Mucosa of stomach (tissue), 1 donor: Measurements from ENCODE around the gene SLC12A8.

Source experiments
- H3K27me3 ChIP-seq: one replicate; pipeline ENCODE4 v1.7.0; 2013; ENCODE audit warnings: mild to moderate bottlenecking, low read length; ENCODE audit not compliant: control insufficient read depth, insufficient read depth
- H3K36me3 ChIP-seq: one replicate; pipeline ENCODE4 v1.7.0; 2013; ENCODE audit warnings: low read length; ENCODE audit not compliant: control insufficient read depth, insufficient read depth
- H3K4me1 ChIP-seq: one replicate; pipeline ENCODE4 v1.7.0; 2013; ENCODE audit warnings: mild to moderate bottlenecking, low read length; ENCODE audit not compliant: control insufficient read depth, insufficient read depth
- H3K4me3 ChIP-seq: one replicate; pipeline ENCODE4 v1.7.0; 2013; ENCODE audit warnings: low read length
- H3K9ac ChIP-seq: one replicate; pipeline ENCODE4 v1.7.0; 2013; ENCODE audit warnings: mild to moderate bottlenecking, low read length, moderate library complexity
- H3K9me3 ChIP-seq: one replicate; pipeline ENCODE4 v1.7.0; 2013; ENCODE audit warnings: mild to moderate bottlenecking, low read length, moderate library complexity; ENCODE audit not compliant: control insufficient read depth
- donor health status: Pancreatic carcinoma.

SLC12A8 gene

DNA sequence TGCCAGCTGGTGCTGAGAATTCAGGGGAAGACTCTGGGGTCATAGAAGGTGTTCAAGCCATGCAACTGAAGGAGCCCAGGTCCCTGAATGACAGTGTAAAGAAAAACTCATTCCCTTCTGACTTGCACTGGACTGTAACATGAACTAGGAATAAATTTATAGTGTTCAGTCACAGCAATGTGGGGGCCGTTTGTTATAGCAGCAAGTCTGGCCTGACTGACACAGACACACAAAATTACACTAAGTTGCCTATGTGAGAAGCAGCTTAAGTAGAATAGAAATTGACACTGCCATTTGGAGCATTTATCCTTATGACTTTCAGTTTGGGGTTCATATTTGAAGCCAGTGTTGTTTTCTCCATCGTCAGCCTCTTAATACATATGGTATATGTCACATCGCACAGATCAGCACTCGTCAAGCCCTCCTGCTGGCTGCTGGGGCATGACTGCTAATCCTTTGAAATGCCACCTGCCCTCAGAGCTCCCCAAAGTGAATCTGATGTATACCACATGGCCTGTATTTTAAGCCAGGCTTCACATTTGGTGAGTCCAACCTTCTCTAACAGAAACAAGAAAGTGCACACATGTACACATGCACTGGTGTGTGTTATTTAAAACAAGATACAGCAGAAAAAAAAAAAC is 139.7 kb downstream of the SLC12A8 start:
- Histone ChIP-seq H3K9me3 (no peaks in the 10 kb centered on the region), H3K27me3 (no peaks in the 10 kb centered on the region), H3K4me3 (no peak overlapping the region), H3K36me3 (no peaks in the 10 kb centered on the region), H3K4me1 (no peaks in the 10 kb centered on the region), H3K9ac (no peak overlapping the region)

DNA sequence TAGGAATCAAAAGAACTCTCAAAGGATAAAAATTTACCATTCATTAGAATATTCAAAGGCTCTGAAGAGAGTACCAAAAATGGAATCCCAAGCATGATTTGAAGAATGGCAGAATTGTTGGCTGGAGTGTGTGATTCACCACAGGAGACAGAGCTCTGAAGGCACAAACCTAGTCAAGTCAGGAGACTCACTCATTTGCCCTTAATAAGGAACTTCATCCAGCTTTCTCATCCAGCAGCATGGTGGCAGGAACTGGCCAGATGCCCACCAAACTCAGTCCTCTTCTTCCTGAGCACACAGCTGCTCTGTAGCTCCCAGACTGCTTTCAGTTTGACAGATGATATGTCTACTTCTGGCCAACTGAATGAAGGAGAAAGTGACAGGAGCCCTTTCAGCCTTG is 140.2 kb downstream of the SLC12A8 start:
- Histone ChIP-seq H3K9ac (no peak overlapping the region), H3K9me3 (no peaks in the 10 kb centered on the region), H3K27me3 (no peaks in the 10 kb centered on the region), H3K36me3 (no peaks in the 10 kb centered on the region), H3K4me1 (no peaks in the 10 kb centered on the region), H3K4me3 (no peak overlapping the region)

DNA sequence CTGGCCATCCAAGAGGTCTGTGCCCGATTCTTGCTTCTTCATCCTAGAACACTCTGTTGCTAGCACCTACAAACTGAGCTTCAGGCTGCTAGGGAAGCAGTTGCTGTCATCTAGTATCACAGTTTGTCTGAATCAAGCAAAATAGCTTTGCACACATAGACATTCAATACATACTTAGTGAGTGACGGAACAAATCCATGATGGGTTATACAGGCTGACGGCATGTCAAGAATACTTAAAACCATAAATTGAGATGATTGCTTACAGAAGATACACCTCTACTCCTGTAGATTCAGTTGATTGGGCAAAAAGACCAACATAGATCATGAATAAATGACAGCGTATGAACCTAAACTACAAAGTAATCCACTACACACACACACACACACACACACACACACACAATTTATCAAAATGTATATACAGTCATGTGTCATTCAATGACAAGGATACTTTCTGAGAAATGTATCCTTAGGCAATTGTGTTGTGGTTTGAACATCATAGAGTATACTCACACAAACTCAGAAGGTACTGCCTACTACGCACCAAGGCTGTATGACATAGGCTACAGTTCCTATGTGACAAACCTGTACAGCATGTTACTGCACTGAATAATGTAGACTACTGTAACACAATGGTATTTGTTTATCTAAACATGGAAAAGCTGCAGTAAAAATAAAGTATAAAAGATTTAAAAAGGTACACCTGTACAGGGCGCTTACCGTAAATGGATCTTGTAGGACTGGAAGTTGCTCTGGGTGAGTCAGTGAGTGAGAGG is 142.4 kb downstream of the SLC12A8 start:
- Histone ChIP-seq H3K4me3 (no peak overlapping the region), H3K9me3 (no peaks in the 10 kb centered on the region), H3K27me3 (no peaks in the 10 kb centered on the region), H3K9ac (no peak overlapping the region), H3K36me3 (no peaks in the 10 kb centered on the region), H3K4me1 (no peaks in the 10 kb centered on the region)

DNA sequence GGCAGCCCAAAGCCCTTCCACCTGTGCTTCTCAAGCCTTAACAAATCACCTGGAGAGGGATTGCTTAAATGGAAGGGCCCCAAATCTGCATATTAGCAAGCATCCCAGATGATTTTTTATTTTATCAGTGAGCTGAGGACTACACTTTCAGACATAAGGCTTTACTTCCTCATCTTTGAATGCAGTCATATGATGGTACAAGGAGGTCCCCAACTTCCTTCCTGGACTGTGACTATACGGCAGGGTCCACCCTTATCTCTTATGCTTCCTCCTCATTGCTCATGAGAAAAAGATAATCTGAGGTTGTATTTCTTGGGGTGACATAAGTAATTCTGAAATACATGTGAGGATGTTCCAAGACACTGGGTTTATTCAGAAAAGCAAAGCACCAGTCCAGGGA is 143.1 kb downstream of the SLC12A8 start:
- Histone ChIP-seq H3K4me1 (no peaks in the 10 kb centered on the region), H3K27me3 (no peaks in the 10 kb centered on the region), H3K9me3 (no peaks in the 10 kb centered on the region), H3K4me3 (no peak overlapping the region), H3K9ac (no peak overlapping the region), H3K36me3 (no peaks in the 10 kb centered on the region)

DNA sequence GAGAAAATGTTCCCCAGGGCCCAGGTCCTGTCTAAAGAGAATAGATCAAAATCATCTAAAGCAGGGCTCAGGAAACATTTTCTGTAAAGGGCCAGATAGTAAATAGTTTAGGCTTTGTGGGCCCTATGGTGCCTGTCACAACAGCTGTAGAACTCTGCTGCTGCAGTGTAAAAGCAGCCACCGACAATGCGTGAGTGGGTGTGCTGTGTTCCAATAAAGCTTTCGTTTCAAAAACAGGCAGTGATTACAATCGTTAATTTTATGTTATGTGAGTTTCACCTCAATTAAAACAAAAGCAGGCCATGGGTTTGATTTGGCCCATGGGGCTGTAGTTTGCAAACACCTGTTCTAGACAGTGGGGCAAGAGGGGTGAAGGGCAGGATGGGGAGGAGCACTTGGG is 144.3 kb downstream of the SLC12A8 start:
- Histone ChIP-seq H3K4me1 (peaks cover 3% of the 10 kb centered on the region), H3K9me3 (no peaks in the 10 kb centered on the region), H3K9ac (no peak overlapping the region), H3K27me3 (no peaks in the 10 kb centered on the region), H3K36me3 (no peaks in the 10 kb centered on the region), H3K4me3 (no peak overlapping the region)

DNA sequence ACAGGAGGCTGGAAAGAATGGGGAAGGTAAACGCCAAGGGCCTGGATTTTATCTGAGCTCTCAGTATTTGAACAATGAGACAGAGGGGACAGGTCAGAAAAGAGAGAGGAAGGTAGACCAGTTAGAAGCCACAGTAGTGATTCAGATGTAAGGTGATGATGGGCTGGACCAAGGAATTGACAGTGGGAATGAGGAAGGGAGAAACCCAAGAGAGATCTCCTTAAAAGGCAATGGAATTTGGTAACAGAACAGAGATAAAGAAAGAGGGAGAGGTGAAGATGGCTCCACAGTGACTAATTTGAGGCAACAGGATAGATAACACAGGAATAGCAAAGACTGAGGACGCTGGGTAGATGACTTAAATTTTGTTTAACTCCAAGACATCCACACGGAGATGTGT is 145.3 kb downstream of the SLC12A8 start:
- no peaks in the 10 kb centered on the region for H3K27me3 ChIP-seq
- H3K9me3 ChIP-seq, result no peaks in the 10 kb centered on the region
- peaks cover 13% of the 10 kb centered on the region for H3K4me1 ChIP-seq
- H3K9ac ChIP-seq, result no peak overlapping the region
- no peak overlapping the region for H3K4me3 ChIP-seq
- no peaks in the 10 kb centered on the region for H3K36me3 ChIP-seq

DNA sequence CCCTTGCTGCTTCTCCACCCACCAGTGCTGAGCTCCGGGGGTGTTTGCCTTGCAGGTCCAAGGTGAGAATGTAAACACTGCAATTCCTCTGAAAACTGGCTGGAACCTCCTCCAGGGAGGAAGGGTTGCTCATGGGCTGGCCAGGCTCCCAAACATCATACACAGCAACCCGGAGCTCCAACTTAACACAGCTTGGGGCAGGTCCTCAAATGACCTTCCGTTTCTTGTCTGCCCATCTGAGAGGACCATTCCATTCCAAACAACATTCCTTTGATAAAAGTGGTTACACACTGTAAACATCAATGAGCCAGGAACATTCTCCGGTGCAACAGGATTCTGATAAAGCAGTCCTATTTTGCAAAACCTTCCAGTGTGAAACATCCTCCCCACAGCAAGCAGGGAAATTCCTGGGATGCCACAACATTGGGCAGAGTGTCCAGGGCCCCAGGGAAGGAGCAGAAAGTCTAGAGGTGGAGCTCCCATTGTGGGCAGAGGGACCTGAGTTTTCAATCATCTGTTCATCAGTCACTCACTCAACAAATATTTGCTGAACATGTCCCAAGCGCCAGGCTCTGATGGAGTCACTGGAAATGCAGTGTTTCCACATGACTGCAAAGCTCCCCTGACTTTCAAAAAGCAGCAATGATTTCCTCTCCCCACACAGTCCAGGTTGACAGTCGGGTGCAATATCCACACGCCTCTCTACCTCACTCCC is 149.5 kb downstream of the SLC12A8 start:
- no peaks in the 10 kb centered on the region for H3K9me3 ChIP-seq
- peaks cover 4% of the 10 kb centered on the region for H3K27me3 ChIP-seq
- H3K36me3 ChIP-seq, result no peaks in the 10 kb centered on the region
- H3K4me3 ChIP-seq, result no peak overlapping the region
- H3K4me1 ChIP-seq, result peaks cover 13% of the 10 kb centered on the region
- H3K9ac ChIP-seq, result no peak overlapping the region

DNA sequence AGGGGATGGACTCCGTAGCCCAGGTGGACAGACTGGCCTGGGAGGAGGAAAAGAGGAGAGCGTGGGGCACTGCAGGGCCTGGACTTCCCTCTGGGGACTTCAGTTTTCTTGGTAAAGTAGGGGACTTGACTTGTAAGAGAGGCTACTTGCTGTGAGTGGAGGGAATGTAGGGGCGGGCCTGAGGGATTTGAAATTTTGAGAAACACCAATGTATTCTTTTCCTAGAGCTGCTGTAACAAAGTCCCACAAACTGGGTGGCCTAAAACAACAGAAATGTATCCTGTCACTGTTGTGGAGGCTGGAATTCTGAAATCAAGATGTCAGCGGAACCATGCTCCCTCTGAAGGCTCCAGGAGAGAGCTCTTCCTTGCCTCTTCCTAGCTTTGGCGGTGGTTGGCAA is 150.9 kb downstream of the SLC12A8 start:
- no peak overlapping the region for H3K9ac ChIP-seq
- H3K4me1 ChIP-seq, result peaks cover 13% of the 10 kb centered on the region
- H3K4me3 ChIP-seq, result no peak overlapping the region

DNA sequence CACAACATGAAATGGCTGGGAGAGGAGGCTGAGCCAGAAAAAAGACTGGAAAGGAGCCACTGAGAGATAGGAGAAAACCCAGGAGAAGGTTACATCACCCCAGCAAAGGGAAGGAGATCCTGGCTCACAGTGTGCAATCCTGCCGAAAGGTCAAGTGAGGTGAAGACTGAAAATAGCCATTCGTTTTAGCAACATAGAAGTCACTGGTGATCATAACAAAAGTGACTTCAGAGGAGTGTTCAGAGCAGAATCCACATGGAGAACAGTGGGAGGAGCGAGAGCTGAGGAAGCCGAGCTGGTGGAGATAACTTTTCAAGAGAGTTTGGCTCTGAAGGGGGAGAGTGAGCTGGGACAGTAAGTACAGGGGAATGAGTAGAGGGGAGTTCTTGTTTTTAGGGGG is 151.4 kb downstream of the SLC12A8 start:
- Histone ChIP-seq H3K9ac (no peak overlapping the region), H3K36me3 (no peaks in the 10 kb centered on the region), H3K4me1 (peaks cover 17% of the 10 kb centered on the region), H3K9me3 (no peaks in the 10 kb centered on the region), H3K27me3 (peaks cover 4% of the 10 kb centered on the region), H3K4me3 (no peak overlapping the region)

More for the DNA sequence above, 150.9 kb downstream of the SLC12A8 start:
- no peaks in the 10 kb centered on the region for H3K36me3 ChIP-seq
- peaks cover 4% of the 10 kb centered on the region for H3K27me3 ChIP-seq
- no peaks in the 10 kb centered on the region for H3K9me3 ChIP-seq

DNA sequence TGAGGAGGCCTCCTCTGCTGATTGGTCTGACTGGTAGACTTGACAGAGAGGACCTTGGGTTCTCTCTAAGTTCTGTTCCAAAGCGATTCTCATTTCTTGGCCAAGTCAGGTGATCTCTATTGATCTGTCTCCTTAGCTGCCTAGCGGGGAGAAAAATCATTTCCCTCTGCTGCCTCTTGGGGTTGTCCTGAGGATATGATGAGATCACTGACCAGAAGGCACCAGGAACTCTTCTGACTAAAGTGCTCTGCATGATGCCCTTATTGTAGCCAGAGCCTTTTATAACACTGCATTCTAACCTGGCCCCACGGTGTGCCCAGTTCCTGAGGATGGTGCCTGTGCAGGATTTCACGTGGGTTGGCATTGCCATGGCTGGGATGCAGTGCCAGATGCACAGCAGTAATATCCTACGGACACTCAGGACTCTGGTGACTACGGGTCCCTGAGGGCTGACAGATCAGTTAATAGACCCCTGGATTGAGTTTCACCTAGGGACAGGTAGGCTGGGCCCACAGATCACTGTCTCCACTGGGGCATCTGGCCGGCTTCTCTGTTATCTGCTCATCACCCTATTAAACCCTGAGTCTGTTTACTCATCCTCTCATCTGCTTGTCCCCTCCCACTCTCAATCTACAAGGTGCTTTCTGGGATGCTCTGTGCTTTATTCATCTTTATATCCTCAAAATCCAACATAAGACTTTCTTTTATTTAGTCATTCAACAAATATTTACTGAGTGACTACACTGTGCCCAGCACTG is 152.9 kb downstream of the SLC12A8 start:
- no peak overlapping the region for H3K4me3 ChIP-seq
- no peaks in the 10 kb centered on the region for H3K9me3 ChIP-seq
- no peaks in the 10 kb centered on the region for H3K36me3 ChIP-seq
- peaks cover 25% of the 10 kb centered on the region for H3K4me1 ChIP-seq
- H3K9ac ChIP-seq, result no peak overlapping the region
- H3K27me3 ChIP-seq, result peaks cover 4% of the 10 kb centered on the region

DNA sequence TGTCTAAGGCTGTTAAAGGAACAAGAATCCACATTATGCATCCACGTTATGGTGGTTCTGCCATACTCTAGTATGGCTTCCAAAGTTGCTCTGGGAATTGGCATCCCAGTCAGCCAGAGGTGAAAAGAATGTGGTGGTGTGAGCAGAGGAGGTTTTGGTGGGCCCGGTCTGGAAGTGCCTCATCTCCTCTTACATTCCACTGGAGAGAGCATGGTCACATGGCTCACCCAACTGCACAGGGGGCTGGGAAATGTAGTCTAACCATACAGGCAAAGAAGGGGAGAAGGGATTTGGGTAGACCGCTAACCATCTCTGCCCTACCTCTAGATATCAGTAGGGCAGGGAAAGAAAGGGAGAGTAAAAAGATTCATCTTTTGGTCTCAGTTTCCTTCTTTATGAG is 153.6 kb downstream of the SLC12A8 start:
- H3K9me3 ChIP-seq, result no peaks in the 10 kb centered on the region
- H3K4me1 ChIP-seq, result peaks cover 25% of the 10 kb centered on the region
- H3K27me3 ChIP-seq, result peaks cover 4% of the 10 kb centered on the region
- no peak overlapping the region for H3K9ac ChIP-seq
- H3K36me3 ChIP-seq, result no peaks in the 10 kb centered on the region
- no peak overlapping the region for H3K4me3 ChIP-seq

DNA sequence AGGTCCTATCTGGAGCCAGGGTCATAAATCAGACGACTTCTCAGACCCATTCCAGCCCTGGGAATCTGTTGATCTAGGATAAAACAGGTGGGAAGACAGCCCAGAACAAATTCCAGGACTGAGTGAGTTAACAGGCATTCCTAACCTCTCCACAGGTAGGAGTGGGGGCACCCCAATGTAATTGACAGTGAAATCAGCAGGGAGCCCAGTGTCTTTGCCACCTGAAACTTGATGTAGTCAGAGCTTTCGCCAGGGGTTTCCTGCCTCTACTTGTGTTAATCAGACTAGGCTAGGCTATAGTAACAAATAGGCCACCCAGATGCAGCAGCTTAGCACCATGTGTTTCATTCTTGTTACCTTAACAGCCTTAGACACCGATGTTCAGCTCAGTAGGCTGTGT is 154.0 kb downstream of the SLC12A8 start:
- no peaks in the 10 kb centered on the region for H3K36me3 ChIP-seq
- peaks cover 25% of the 10 kb centered on the region for H3K4me1 ChIP-seq
- H3K9me3 ChIP-seq, result no peaks in the 10 kb centered on the region
- no peak overlapping the region for H3K9ac ChIP-seq
- no peak overlapping the region for H3K4me3 ChIP-seq
- peaks cover 4% of the 10 kb centered on the region for H3K27me3 ChIP-seq
